Measurements from ENCODE around the gene RBBP8NL.

DNA sequence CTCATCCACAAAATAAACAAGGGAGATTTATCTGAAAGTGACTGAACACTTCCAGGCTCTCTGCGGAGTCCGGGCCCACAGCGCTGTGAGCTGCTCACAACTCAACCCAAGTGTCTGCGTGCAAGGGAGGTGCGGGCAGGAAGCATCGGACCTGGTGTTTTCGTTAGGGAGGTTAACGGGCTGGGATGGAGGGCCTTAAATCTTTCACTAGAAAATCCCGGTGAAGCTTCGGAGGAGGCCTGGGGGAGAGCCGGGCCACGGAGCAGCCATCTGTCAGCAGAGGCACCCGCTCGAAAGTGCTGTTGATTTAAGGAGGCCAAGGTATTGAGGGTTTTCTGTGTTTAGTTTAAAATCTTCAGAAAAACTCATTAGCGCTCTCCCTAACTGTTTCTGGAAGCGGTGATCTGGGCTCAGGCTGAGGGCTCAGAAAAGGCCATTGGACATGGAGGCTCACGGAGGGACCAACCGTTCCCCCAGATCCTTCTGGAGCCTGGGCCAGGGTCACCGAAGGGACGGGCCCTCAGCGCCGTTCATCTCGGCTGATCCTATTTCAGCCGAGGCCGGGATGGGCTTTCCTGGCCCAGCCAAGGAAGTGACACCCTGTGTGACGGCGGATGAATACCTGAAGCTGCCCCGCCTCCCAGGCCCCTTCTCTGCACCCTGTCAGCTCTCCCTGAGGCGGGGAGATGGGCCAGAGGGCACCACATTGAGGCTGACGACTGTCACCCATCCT is 27.7 kb upstream of the RBBP8NL start:
- TF ChIP-seq CTCF (conservative IDR thresholded peaks at IDR 0.05; ENCODE audit: low read depth in 2 of 2) (no peak), CREB1 (CRISPR knock-in tag; IDR thresholded peaks at IDR 0.05; ENCODE audit: low read depth) (no peak)

All from GM23338 (cell line).